Thoracic aorta (tissue), 2 donors: ENCODE results near the gene CCL25. TPM values are rescaled to one million over a fixed set of nuclear protein-coding genes. Genes with fewer than 3 reads are reported as not detected.

Experiments used
- ATAC-seq: fragments of 150-250 bp; one replicate; pipeline ENCODE4 v1.8.0; 2017; ENCODE audit warnings: low read depth; ENCODE audit not compliant: insufficient number of reproducible peaks, low FRiP score
- DNase-seq: peaks from one replicate; pipeline ENCODE4 v3.0.0-alpha.2; 2020; ENCODE audit warnings: low spot score
- H3K27ac ChIP-seq, 2 donors: fragments of 200-600 bp; sonication (generic); 1 replicate in 1 of 2; 2 replicates in 1 of 2; pipeline ENCODE4 v1.5.1; 2016; ENCODE audit warnings: mild to moderate bottlenecking in 2 of 2, moderate library complexity in 2 of 2
- H3K27me3 ChIP-seq: fragments of 200-600 bp; sonication (generic); replicated peaks from 2 replicates; pipeline ENCODE4 v1.6.0; 2016; ENCODE audit warnings: mild to moderate bottlenecking; ENCODE audit not compliant: insufficient read depth
- H3K36me3 ChIP-seq: fragments of 200-600 bp; sonication (generic); one replicate; pipeline ENCODE4 v1.5.1; 2016
- H3K4me1 ChIP-seq, 2 donors: fragments of 200-600 bp; sonication (generic); 1 replicate in 1 of 2; 2 replicates in 1 of 2; pipeline versions ENCODE4 v1.5.1 to v1.6.0; 2016; ENCODE audit warnings: low read depth in 2 of 2, mild to moderate bottlenecking in 1 of 2; ENCODE audit not compliant: control insufficient read depth in 1 of 2
- H3K4me3 ChIP-seq: fragments of 200-600 bp; sonication (generic); 2 replicates; pipeline ENCODE4 v1.5.1; 2016; ENCODE audit warnings: mild to moderate bottlenecking
- H3K9me3 ChIP-seq: fragments of 200-600 bp; sonication (generic); 2 replicates; pipeline ENCODE4 v1.5.1; 2016
- CTCF ChIP-seq: fragments of 200-600 bp; sonication (generic); IDR thresholded peaks from one replicate; pipeline ENCODE4 v1.5.1; 2019; ENCODE audit warnings: antibody characterized with exemption
- total RNA-seq, 2 donors: library from RNA; depleted of rRNA; stranded (reverse); fragments of >200 nt; gene quantifications; one replicate each; pipeline versions ENCODE4 v1.1.0 to v1.2.3, GENCODE V29; 2016

CCL25 gene
- total RNA-seq, 2 donors from 2014 or later: not detected

- no peak for DNase-seq
- H3K27me3 ChIP-seq: no peaks in the 10 kb centered on the region
- no peaks in the 10 kb centered on the region for H3K36me3 ChIP-seq
Measured at GRCh38 chr19:8109455-8109854, 56.9 kb downstream of the CCL25 start.

GRCh38 chr19:8109890-8110662 lies 57.5 kb downstream of the CCL25 start:
- Histone ChIP-seq H3K27ac (no peak overlapping the region), H3K9me3 (no peaks in the 10 kb centered on the region), H3K4me3 (no peak overlapping the region), H3K4me1 (no peaks in the 10 kb centered on the region), H3K36me3 (no peaks in the 10 kb centered on the region), H3K27me3 (no peaks in the 10 kb centered on the region)
- no peak for TF ChIP-seq CTCF
- ATAC-seq (no peak), DNase-seq (no peak)

More at GRCh38 chr19:8109455-8109854, 56.9 kb downstream of the CCL25 start:
- Histone ChIP-seq H3K4me1 (no peaks in the 10 kb centered on the region), H3K4me3 (no peak overlapping the region), H3K27ac (no peak overlapping the region), H3K9me3 (no peaks in the 10 kb centered on the region)
- TF ChIP-seq CTCF: no peak
- ATAC-seq: no peak

- DNase-seq (no peak), ATAC-seq (no peak)
- H3K36me3 ChIP-seq: no peaks in the 10 kb centered on the region
- H3K4me3 ChIP-seq: no peak overlapping the region
- H3K9me3 ChIP-seq: no peaks in the 10 kb centered on the region
- H3K27ac ChIP-seq: no peak overlapping the region
- H3K4me1 ChIP-seq: no peaks in the 10 kb centered on the region
- no peak for TF ChIP-seq CTCF
- H3K27me3 ChIP-seq: no peaks in the 10 kb centered on the region
Measured at GRCh38 chr19:8110931-8111330, 58.4 kb downstream of the CCL25 start.

- H3K36me3 ChIP-seq: no peaks in the 10 kb centered on the region
- TF ChIP-seq CTCF: no peak
- ATAC-seq (no peak), DNase-seq (no peak)
- no peaks in the 10 kb centered on the region for H3K4me1 ChIP-seq
- H3K27me3 ChIP-seq: no peaks in the 10 kb centered on the region
- no peaks in the 10 kb centered on the region for H3K9me3 ChIP-seq
- H3K4me3 ChIP-seq: no peak overlapping the region
- H3K27ac ChIP-seq: no peak overlapping the region
Measured at GRCh38 chr19:8111376-8111775, 58.8 kb downstream of the CCL25 start.

Other genes with a start within 250 kb of the CCL25 start
- 10 to 100 TPM; 12.1 to 16.8 TPM for gene EVI5L, start 222.5 kb upstream of the CCL25 start, total RNA-seq
- not detected for gene PRR36, start 178.4 kb upstream of the CCL25 start, total RNA-seq
- gene LRRC8E, start 164.2 kb upstream of the CCL25 start, total RNA-seq: under 1 TPM in 1 of 2 donors, not detected in 1; 0.14 TPM
- gene MAP2K7, start 148.9 kb upstream of the CCL25 start, total RNA-seq: 10 to 100 TPM; 15.2 to 16.9 TPM
- gene TGFBR3L, start 137.9 kb upstream of the CCL25 start, total RNA-seq: not detected
- 10 to 100 TPM; 13.3 to 26.1 TPM for gene SNAPC2, start 132.4 kb upstream of the CCL25 start, total RNA-seq
- under 1 TPM in 1 of 2 donors, not detected in 1; 0.54 TPM for gene CTXN1, start 126.6 kb upstream of the CCL25 start, total RNA-seq
- 10 to 100 TPM; 51.2 to 77.6 TPM for gene TIMM44, start 109.1 kb upstream of the CCL25 start, total RNA-seq
- 10 to 100 TPM; 33.6 to 39.2 TPM for gene ELAVL1, start 47.1 kb upstream of the CCL25 start, total RNA-seq
- not detected for gene FBN3, start 96.8 kb downstream of the CCL25 start, total RNA-seq
- 10 to 100 TPM; 21.9 to 29.7 TPM for gene CERS4, start 156.6 kb downstream of the CCL25 start, total RNA-seq